ENCODE results near the gene VARS1. TPM values are rescaled to one million over a fixed set of nuclear protein-coding genes. Genes with fewer than 3 reads are reported as not detected.

VARS1 gene
- total and polyA plus RNA-seq, 2 of the 8 experiments (the other 6 are each of a cell fraction or from before 2014, with no cell fraction given), result 53.5 to 162 TPM

DNA sequence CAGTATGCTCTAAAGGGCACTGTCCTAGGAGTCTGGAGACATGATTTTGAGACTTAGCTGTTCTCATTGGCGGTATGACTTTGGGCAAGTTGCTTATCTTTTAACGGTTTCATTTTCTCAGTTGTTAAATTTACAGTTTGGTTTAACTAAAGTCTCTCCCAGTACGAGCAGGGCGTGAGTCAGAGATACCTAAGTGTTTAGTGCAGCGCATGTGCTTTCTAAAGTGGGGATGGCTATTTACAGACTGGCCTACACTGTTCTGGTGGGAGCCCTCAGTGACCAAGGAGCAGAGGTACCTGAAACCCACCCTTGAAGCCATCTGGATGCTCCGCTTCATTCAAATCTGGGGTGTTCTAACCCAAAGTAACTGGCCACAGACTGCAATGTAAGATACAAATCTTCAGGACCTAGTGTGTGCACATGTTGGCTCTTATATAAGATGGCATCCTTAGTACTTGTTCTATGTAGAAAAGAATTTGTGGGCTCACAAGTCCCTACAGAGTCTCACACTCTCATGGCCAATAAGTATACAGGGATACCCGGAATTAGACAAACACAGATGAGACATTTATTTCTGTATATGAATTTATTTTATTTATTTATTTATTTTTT lies 45.0 kb downstream of the VARS1 start (continued):
- TF ChIP-seq MAFK (IDR thresholded peaks at IDR 0.05; ENCODE audit: low read depth, low read length), result no peak
- TF ChIP-seq SP1 (IDR thresholded peaks at IDR 0.05; ENCODE audit: low read depth, low read length), result no peak
